ENCODE measurements around the gene STAT5B. TPM values are rescaled to one million over a fixed set of nuclear protein-coding genes. Genes with fewer than 3 reads are reported as not detected.
A peak's percentile ranks its signal among the peaks of the same experiment; 100 is the strongest.
"Not testable (repeated sequence)": the region's sequence is repeated elsewhere in the genome, so short reads cannot be mapped to it uniquely, and the experiment has no call there.

The STAT5B gene
- total RNA-seq, 2 donors from 2014 or later: 131 to 209 TPM

- H3K9me3 Mint-ChIP-seq: no peaks in the 10 kb centered on the region
- H3K27me3 Mint-ChIP-seq: no peaks in the 10 kb centered on the region
- no peak for ATAC-seq
- H3K27ac Mint-ChIP-seq: peak overlapping the region in 1 of 2 donors; percentile 54
- no peak for DNase-seq (ENCODE audit: low spot score)
- H3K4me1 Mint-ChIP-seq (ENCODE audit: low read depth in 2 of 2): peaks cover 22 to 30% of the 10 kb centered on the region in 2 donors
- no peak overlapping the region for H3K4me3 Mint-ChIP-seq
- no peaks in the 10 kb centered on the region for H3K36me3 Mint-ChIP-seq
These were observed 36.0 kb downstream of the STAT5B start for GRCh38 chr17:42240201-42240600.

DNA sequence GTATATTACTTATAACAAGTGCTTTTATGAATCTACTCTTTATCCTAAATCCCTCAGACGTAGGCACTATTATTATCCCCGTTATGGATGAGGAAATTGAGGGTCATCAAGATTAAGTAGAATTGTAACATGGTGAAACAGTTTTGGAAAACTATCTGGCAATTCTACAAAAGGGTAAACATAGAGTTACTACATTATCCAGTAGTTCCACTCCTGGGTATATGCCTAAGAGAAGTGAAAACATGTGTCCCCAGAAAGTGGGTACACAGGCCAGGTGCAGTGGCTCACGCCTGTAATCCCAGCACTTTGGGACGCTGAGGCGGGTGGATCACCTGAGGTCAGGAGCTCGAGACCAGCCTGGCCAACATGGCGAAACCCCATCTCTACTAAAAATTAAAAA is 36.6 kb downstream of the STAT5B start:
- H3K9me3 Mint-ChIP-seq; H3K4me3 Mint-ChIP-seq; H3K36me3 Mint-ChIP-seq; ATAC-seq; H3K27me3 Mint-ChIP-seq; DNase-seq (ENCODE audit: low spot score): not testable (repeated sequence)
- Mint-ChIP-seq H3K27ac (peak overlapping the region in 1 of 2 donors; percentile 54), H3K4me1 (ENCODE audit: low read depth in 2 of 2) (peaks cover 26 to 30% of the 10 kb centered on the region in 2 donors)

GRCh38 chr17:42236760-42237159 is 39.4 kb downstream of the STAT5B start:
- DNase-seq (ENCODE audit: low spot score) (no peak), ATAC-seq (no peak)
- Mint-ChIP-seq H3K36me3 (no peaks in the 10 kb centered on the region), H3K27me3 (no peaks in the 10 kb centered on the region), H3K27ac (peak overlapping the region in 1 of 2 donors; percentile 28), H3K9me3 (no peaks in the 10 kb centered on the region), H3K4me3 (no peak overlapping the region), H3K4me1 (ENCODE audit: low read depth in 2 of 2) (peaks cover 18 to 23% of the 10 kb centered on the region in 2 donors)

GRCh38 chr17:42233994-42234393 is 42.2 kb downstream of the STAT5B start:
- ATAC-seq (no peak), DNase-seq (ENCODE audit: low spot score) (no peak)
- Mint-ChIP-seq H3K36me3 (no peaks in the 10 kb centered on the region), H3K4me3 (no peak overlapping the region), H3K9me3 (no peaks in the 10 kb centered on the region), H3K27me3 (no peaks in the 10 kb centered on the region), H3K4me1 (ENCODE audit: low read depth in 2 of 2) (peaks cover 11 to 18% of the 10 kb centered on the region in 2 donors), H3K27ac (no peak overlapping the region)

- Mint-ChIP-seq H3K36me3 (no peaks in the 10 kb centered on the region), H3K4me1 (ENCODE audit: low read depth in 2 of 2) (peaks cover 15 to 21% of the 10 kb centered on the region in 2 donors), H3K9me3 (no peaks in the 10 kb centered on the region), H3K27ac (no peak overlapping the region), H3K4me3 (no peak overlapping the region), H3K27me3 (no peaks in the 10 kb centered on the region)
- DNase-seq (ENCODE audit: low spot score) (no peak), ATAC-seq (no peak)
These were observed 43.0 kb downstream of the STAT5B start for GRCh38 chr17:42233156-42233555.

DNA sequence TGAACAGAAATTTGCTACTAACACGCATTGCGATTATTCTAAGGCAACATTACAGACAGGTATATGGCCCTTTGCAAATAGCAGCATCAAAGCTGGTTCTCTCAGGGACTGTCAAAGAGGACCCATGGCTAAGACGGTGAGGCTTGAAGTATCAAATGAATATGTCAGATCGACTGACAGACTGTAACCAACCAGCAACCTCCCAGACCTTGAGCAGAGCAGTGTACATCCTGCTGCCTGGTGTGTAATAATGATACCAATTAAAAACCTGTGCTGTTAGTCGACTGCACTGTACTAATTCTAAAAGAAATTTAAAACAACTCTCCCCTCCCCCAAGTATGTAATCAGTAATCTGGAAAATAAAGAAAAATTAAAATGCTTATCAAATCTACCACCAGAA is 46.0 kb downstream of the STAT5B start:
- peak overlapping the region in 1 of 2 donors; percentile 47 for H3K27ac Mint-ChIP-seq

DNA sequence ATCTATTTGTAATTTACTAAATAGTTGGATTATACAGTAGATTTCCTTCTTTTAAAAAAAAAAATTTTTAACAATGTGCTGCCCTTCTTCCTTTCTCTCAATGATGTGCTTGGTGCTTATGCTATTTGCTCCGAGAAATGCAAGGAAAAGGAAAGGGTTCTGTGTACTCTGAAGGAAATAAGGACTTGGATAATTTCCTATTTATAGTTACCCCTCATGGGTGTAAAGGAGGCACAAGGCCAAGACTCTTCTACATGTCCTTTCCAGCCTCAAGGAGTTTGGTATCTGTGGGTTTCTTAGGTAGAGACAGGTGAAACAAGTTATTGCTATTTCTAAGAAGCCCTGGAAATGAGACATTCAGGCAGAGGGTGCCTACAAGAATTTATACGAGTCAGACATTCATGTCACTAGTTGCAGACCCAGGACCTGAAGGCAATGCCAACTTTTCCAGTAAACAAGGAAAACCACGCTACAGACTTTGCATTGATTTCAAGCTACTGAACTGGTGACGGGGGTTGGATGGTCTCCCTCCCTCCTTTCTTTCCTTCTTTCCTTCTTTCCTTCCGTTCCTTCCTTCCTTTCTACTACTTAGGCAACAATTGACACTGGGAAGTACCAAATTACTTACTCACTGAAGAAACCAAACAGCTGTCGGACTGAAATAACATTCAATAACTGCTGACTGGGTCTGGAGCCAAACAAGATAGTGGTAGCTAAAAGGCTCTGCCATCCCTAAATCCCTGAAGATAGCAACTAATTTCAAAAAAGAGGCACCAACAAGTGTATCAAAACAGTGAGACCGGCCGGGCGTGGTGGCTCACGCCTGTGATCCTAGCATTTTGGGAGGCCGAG is 48.1 kb downstream of the STAT5B start:
- Mint-ChIP-seq H3K27me3 (no peaks in the 10 kb centered on the region), H3K36me3 (no peaks in the 10 kb centered on the region), H3K27ac (no peak overlapping the region), H3K9me3 (no peaks in the 10 kb centered on the region), H3K4me3 (no peak overlapping the region), H3K4me1 (ENCODE audit: low read depth in 2 of 2) (peaks cover 11 to 13% of the 10 kb centered on the region in 2 donors)
- no peak for ATAC-seq
- no peak for DNase-seq (ENCODE audit: low spot score)

More for the DNA sequence above, 46.0 kb downstream of the STAT5B start:
- DNase-seq (ENCODE audit: low spot score): no peak
- Mint-ChIP-seq H3K36me3 (no peaks in the 10 kb centered on the region), H3K4me1 (ENCODE audit: low read depth in 2 of 2) (peaks cover 11 to 19% of the 10 kb centered on the region in 2 donors), H3K4me3 (no peak overlapping the region), H3K27me3 (no peaks in the 10 kb centered on the region), H3K9me3 (no peaks in the 10 kb centered on the region)
- ATAC-seq: peak in 1 of 2 donors; percentile 92

- DNase-seq (ENCODE audit: low spot score) (no peak), ATAC-seq (no peak)
- Mint-ChIP-seq H3K36me3 (peaks cover 10% of the 10 kb centered on the region), H3K4me1 (ENCODE audit: low read depth in 2 of 2) (peaks cover 19% of the 10 kb centered on the region in 2 donors), H3K4me3 (no peak overlapping the region), H3K27me3 (no peaks in the 10 kb centered on the region), H3K27ac (no peak overlapping the region), H3K9me3 (no peaks in the 10 kb centered on the region)
These were observed 50.5 kb downstream of the STAT5B start for GRCh38 chr17:42225646-42226045.

GRCh38 chr17:42224651-42225050 is 51.5 kb downstream of the STAT5B start:
- H3K4me3 Mint-ChIP-seq: no peak overlapping the region
- H3K27ac Mint-ChIP-seq: peak overlapping the region in 1 of 2 donors; percentile 58
- H3K9me3 Mint-ChIP-seq: no peaks in the 10 kb centered on the region
- ATAC-seq (no peak), DNase-seq (ENCODE audit: low spot score) (no peak)
- H3K36me3 Mint-ChIP-seq: peaks cover 10% of the 10 kb centered on the region
- peaks cover 13 to 19% of the 10 kb centered on the region in 2 donors for H3K4me1 Mint-ChIP-seq (ENCODE audit: low read depth in 2 of 2)
- H3K27me3 Mint-ChIP-seq: no peaks in the 10 kb centered on the region

GRCh38 chr17:42221886-42222745 is 54.1 kb downstream of the STAT5B start:
- H3K36me3 Mint-ChIP-seq: peaks cover 15% of the 10 kb centered on the region

GRCh38 chr17:42219280-42219679 is 56.9 kb downstream of the STAT5B start:
- H3K27ac Mint-ChIP-seq; H3K4me1 Mint-ChIP-seq (ENCODE audit: low read depth in 2 of 2); H3K4me3 Mint-ChIP-seq; DNase-seq (ENCODE audit: low spot score); H3K27me3 Mint-ChIP-seq; H3K9me3 Mint-ChIP-seq; ATAC-seq: not testable (repeated sequence)
- peaks cover 18% of the 10 kb centered on the region for H3K36me3 Mint-ChIP-seq

More at GRCh38 chr17:42221886-42222745, 54.1 kb downstream of the STAT5B start:
- Mint-ChIP-seq H3K4me3 (no peak overlapping the region), H3K27me3 (no peaks in the 10 kb centered on the region), H3K27ac (peak overlapping the region; percentile 40 to 54), H3K4me1 (ENCODE audit: low read depth in 2 of 2) (peaks cover 8 to 12% of the 10 kb centered on the region in 2 donors), H3K9me3 (no peaks in the 10 kb centered on the region)
- ATAC-seq (peak; percentile 71 to 83), DNase-seq (ENCODE audit: low spot score) (peak; percentile 65)

- Mint-ChIP-seq H3K4me1 (ENCODE audit: low read depth in 2 of 2) (no peaks in the 10 kb centered on the region), H3K27ac (no peak overlapping the region), H3K36me3 (peaks cover 8% of the 10 kb centered on the region), H3K27me3 (no peaks in the 10 kb centered on the region), H3K9me3 (no peaks in the 10 kb centered on the region), H3K4me3 (no peak overlapping the region)
- DNase-seq (ENCODE audit: low spot score): no peak
- ATAC-seq: no peak
These were observed 62.0 kb downstream of the STAT5B start for GRCh38 chr17:42214156-42214555.

GRCh38 chr17:42212382-42212781 is 63.8 kb downstream of the STAT5B start:
- Mint-ChIP-seq H3K27ac (no peak overlapping the region), H3K36me3 (peaks cover 6% of the 10 kb centered on the region), H3K4me1 (ENCODE audit: low read depth in 2 of 2) (no peaks in the 10 kb centered on the region), H3K27me3 (no peaks in the 10 kb centered on the region), H3K9me3 (no peaks in the 10 kb centered on the region), H3K4me3 (no peak overlapping the region)
- no peak for ATAC-seq
- no peak for DNase-seq (ENCODE audit: low spot score)

- H3K9me3 Mint-ChIP-seq; H3K27ac Mint-ChIP-seq; H3K27me3 Mint-ChIP-seq; H3K4me3 Mint-ChIP-seq; H3K4me1 Mint-ChIP-seq (ENCODE audit: low read depth in 2 of 2); H3K36me3 Mint-ChIP-seq; ATAC-seq; DNase-seq (ENCODE audit: low spot score): not testable (repeated sequence)
These were observed 64.3 kb downstream of the STAT5B start for GRCh38 chr17:42211921-42212341.
